ENCODE measurements around the gene BICD2.

DNA sequence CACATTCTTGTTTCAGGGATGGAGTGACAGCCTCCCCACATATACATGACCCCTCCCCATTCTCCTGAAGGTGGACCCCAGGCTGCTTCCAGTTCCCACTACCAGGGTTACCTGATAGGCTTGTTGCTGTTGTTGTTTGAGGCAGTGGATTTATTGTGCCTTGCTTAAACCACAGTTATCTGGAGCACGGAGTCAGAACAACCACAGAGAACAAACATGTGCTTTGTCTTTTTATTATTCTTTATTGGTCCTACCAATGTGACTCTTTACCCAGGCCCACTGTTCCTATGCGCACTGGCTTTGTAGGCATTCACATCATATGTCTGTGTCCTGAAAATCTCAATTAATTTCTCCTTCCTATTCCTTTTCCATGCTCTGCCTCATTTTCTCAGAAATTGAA lies 53.5 kb downstream of the BICD2 start:
- TF ChIP-seq POLR2A (IDR thresholded peaks at IDR 0.05), result no peak
- TF ChIP-seq POLR2AphosphoS5 (IDR thresholded peaks at IDR 0.05), result no peak

All from prostate gland (tissue), 1 donor.